ENCODE measurements around the gene MRPS27.

- TF ChIP-seq ZNF274 (IDR thresholded peaks at IDR 0.05; ENCODE audit: low read depth, low read length) (no peak), SUZ12 (IDR thresholded peaks at IDR 0.05; ENCODE audit: extremely low read depth, insufficient read depth, insufficient read length) (no peak), YY1 (IDR thresholded peaks at IDR 0.05; ENCODE audit: insufficient read depth, insufficient read length) (no peak)
These were observed 98.5 kb downstream of the MRPS27 start for GRCh38 chr5:72221541-72221940.
